HG03558 (cell line): ENCODE data around the gene PLA2G4A.
"Not testable (repeated sequence)": the region's sequence is repeated elsewhere in the genome, so short reads cannot be mapped to it uniquely, and the experiment has no call there.

Experiments
- ATAC-seq: cut with Tn5 transposase; IDR thresholded peaks from one replicate; pipeline ENCODE4 v1.9.1; 2021; ENCODE audit warnings: moderate number of reproducible peaks; ENCODE audit not compliant: unreplicated experiment; ENCODE audit errors: extremely low read depth

Gene PLA2G4A

DNA sequence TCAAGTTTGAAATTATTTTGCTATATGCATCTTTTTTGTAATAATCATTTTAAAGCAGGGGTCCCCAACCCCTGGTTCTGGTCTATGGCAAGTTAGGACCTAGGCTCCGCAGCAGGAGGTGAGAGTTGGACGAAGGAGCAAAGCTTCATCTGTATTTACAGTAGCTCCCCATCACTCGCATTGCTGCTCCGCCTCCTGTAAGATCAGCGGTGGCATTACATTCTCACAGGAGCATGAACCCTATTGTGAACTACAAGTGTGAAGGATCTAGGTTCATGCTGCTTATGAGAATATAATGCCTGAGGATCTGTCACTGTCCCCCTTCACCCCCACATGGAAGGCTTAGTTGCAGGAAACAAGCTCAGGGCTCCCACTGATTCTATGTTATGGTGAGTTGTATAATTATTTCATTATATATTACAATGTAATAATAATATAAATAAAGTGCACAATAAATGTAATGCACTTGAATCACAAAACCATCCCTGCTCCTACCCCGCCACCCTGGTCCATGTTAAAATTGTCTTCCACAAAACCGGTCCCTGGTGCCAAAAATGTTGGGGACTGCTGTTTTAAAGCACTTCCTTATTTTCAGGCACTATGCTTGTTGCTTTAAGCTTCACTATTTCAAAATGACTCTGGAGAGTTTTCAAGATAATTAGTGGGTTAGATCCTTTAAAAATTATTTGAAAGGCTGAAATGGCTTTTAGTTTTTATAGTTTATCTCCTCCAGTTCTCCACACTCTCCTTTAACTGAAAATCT lies 74.8 kb downstream of the PLA2G4A start:
- no peak for ATAC-seq

GRCh38 chr1:186904361-186904760 lies 75.6 kb downstream of the PLA2G4A start:
- ATAC-seq: no peak

GRCh38 chr1:186905561-186905960 lies 76.8 kb downstream of the PLA2G4A start:
- ATAC-seq: no peak

- no peak for ATAC-seq
These were observed 86.8 kb downstream of the PLA2G4A start for GRCh38 chr1:186915555-186915954.

DNA sequence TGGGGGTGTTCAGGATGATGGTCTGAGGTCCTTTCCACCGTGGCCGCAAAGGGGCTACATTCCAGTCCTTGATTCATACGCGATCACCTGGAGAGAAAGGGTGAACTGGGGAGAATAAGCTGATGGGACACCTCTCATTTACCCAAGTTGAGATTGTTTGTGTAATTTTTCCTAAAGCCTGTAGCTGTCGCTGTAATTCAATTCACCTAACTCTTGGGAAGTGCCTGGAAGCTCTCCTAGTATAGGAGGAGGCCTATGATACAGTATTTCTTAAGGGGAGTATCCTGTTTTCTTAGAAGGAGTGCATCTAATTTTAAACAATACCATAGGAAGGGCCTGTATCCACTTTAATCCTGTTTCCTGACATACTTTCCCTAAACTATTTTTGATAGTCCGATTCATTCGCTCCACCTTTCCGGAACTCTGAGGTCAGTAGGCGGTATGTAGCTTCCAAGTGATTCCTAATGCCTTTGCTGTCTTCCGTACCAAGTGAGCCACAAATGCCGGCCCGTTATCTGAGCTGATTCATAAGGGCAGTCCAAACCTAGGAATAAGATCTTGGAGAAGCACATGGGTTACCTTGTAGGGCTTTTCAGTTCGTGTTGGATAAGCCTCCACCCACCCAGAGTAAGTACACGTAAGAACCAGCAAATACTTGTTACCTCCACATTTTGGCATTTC lies 88.5 kb downstream of the PLA2G4A start:
- ATAC-seq: not testable (repeated sequence)

GRCh38 chr1:186921386-186921785 lies 92.6 kb downstream of the PLA2G4A start:
- not testable (repeated sequence) for ATAC-seq

DNA sequence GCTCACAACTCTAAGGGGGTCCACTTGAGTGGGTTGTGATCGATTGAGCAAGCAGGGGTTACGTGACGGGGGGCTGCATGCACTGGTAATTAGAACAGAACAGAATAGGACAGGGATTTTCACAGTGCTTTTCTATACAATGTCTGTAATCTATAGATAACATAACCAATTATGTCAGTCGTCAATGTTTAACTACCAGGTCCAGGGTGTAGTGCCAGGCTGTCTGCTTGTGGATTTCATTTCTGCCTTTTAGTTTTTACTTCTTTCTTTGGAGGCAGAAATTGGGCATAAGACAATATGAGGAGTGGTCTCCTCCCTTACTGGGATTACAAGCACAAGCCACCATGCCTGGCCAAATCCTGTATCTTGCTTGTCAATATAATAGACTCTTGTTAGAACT lies 94.1 kb downstream of the PLA2G4A start:
- ATAC-seq: not testable (repeated sequence)

DNA sequence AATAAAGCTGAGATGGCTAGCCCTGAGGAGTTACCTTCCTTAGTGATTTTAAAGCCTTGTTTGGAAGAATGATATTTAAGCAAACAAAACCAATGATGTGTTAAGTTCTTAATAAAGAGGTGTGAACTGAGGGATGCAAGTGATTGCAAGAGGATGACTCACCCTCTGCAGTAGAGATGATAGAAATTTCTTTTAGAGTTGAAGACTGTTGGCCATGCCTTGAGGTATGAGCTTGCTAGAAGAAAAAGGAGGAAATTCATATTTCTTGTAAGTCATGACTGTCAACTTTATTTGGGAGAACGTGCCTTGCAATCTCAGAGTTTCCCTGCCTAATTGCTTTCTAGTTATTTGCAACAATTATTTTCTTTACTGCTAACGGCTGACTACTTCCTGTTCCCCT lies 94.7 kb downstream of the PLA2G4A start:
- ATAC-seq: no peak

GRCh38 chr1:186925881-186926669 lies 97.3 kb downstream of the PLA2G4A start:
- no peak for ATAC-seq

DNA sequence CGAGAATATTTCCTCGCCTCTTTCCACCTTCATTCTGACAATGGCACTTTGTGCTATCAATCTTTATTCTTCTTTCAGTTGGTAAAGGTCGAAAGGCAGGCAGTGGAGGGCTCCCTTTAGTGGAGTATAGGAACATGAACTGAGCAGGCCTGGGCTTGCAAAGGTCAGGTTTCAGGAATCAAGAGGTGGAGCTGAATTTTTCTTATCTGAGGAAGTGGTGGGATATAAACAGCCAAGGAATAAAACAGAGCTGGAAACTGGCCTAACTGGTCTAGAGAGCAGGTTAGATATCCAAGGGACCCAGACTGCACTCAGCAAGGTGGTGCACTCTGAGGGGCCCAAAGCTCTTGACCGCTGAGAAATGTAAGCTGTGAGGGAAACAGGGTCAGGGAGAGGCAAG lies 99.1 kb downstream of the PLA2G4A start:
- no peak for ATAC-seq

DNA sequence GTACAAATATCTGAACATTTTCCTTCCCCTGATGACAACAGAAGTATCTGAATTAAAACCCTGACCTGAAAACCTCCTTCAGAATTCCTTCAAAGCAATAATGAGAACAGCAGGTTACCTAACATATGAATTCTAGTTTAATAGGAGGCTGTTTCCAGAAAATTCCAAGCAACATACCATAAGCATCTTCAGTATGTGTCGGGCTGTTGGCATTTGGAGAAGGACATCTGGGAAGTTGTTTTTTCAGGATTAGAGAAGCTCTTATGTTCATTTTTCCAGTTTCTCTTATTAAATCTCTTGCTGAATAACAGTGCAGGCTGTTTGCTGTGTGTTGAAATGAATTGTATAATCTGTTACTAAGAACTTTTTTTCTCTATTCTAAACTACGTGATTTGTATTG lies 101.5 kb downstream of the PLA2G4A start:
- ATAC-seq: no peak

GRCh38 chr1:186937016-186937670 lies 108.4 kb downstream of the PLA2G4A start:
- no peak for ATAC-seq

DNA sequence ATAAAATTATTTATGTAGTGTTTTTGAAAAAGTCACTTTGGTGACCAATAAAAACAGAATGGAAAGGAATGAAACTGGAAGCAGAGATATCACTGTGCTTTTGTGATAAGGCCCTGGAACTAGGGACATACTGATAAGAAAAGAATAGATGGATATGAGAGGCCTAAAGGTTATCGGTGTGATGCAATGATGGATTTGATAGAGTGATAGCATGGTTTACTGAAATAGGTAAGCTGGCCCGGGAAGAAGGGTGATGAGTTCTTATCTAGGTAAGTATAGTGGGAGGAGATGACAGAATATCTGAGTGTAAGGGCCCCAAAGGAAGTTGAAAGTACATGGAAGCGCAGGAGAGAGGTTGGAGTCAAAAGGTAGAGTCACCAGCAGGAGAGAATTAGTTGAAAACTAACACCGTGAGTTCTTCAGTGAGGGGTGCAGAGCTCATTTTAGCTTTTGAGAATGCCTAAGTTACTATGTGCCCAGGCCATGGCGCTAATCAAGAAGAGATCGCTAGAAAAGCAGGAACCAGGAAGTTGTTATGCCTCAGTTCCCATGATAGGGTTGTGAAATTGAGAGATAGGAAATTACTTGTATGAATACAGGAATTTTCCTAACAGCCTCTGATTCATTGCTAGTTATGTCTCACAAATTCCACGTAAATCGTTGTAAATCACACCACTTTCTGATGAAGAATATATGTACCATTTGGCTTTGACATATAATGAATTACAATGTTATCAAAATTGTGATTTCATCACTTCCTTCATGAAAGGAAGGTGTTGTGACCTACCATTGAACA lies 115.3 kb downstream of the PLA2G4A start:
- ATAC-seq: no peak

DNA sequence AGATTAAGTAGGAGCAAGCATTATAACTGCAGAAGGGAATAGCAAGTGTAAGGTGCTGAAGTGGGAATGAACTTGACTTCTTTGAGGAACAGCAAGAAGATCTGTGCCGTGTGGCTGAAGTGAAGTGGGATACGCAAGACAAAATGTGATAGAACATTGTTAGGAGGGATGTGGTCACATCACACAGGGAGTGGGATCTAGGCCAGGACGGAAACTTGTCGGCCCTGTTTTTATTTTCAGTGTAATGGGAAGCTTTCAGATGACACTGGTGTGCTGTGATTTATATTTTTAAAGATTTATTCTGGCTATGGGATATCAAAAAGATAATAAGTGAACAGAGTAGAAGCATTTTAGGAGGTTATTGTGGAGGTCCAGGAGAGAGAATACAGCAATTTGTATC lies 116.4 kb downstream of the PLA2G4A start:
- no peak for ATAC-seq

GRCh38 chr1:186948535-186948934 lies 119.8 kb downstream of the PLA2G4A start:
- ATAC-seq: no peak

GRCh38 chr1:186949173-186949572 lies 120.4 kb downstream of the PLA2G4A start:
- no peak for ATAC-seq

- ATAC-seq: no peak
These were observed 121.8 kb downstream of the PLA2G4A start for GRCh38 chr1:186950547-186950946.

DNA sequence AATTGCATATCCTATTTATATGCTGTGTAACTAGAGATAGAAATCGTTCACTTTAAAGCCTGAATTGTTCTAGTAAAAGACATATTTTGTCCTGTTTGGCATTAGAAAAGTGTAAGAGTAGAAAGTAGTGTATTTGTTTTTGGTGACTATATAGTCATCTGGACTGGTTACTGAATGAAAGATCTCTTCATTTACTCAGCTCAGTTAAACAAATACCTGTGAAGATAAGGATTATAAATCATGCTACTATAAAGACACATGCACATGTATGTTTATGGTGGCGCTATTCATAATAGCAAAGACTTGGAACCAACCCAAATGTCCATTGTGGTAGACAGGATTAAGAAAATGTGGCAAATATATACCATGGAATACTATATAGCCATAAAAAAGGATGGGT lies 125.1 kb downstream of the PLA2G4A start:
- no peak for ATAC-seq

GRCh38 chr1:186957314-186957713 lies 128.6 kb downstream of the PLA2G4A start:
- no peak for ATAC-seq

DNA sequence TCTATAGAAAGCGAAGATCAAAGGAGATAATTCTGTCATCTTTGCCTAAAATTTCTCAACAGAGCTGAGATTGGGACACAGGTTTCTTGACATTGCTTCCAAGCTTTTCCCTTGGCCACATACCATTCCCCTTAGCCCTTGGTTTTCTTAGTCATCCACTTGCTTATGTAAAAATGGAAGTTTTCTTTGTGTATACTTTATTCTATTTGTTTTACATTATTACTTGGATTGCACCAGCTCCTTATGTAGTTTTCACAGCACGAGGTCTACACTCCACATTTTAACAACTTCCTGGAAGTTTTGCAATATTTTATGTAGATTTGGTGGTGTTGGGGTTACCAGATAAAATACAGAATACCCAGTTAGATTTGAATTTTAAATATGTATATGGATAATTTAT lies 129.8 kb downstream of the PLA2G4A start:
- no peak for ATAC-seq
